Loucy (cell line): ENCODE measurements around the gene SLC5A10.

Experiments
- EZH2phosphoT487 ChIP-seq: fragments of 200-600 bp; IDR thresholded peaks from 2 replicates; pipeline ENCODE4 v1.6.1; 2018; ENCODE audit warnings: antibody characterized with exemption, mild to moderate bottlenecking, moderate library complexity, borderline replicate concordance
- TF ChIP-seq, protein P1 (sequence below): fragments of 200-600 bp; sonication (generic); conservative IDR thresholded peaks from 2 replicates; pipeline ENCODE4 v1.5.1; 2014; ENCODE audit warnings: mild to moderate bottlenecking, antibody characterized with exemption, low read length

GRCh38 chr17:18905226-18905625 lies 46.7 kb upstream of the SLC5A10 start:
- TF ChIP-seq, protein P1, sequence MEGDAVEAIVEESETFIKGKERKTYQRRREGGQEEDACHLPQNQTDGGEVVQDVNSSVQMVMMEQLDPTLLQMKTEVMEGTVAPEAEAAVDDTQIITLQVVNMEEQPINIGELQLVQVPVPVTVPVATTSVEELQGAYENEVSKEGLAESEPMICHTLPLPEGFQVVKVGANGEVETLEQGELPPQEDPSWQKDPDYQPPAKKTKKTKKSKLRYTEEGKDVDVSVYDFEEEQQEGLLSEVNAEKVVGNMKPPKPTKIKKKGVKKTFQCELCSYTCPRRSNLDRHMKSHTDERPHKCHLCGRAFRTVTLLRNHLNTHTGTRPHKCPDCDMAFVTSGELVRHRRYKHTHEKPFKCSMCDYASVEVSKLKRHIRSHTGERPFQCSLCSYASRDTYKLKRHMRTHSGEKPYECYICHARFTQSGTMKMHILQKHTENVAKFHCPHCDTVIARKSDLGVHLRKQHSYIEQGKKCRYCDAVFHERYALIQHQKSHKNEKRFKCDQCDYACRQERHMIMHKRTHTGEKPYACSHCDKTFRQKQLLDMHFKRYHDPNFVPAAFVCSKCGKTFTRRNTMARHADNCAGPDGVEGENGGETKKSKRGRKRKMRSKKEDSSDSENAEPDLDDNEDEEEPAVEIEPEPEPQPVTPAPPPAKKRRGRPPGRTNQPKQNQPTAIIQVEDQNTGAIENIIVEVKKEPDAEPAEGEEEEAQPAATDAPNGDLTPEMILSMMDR = no peak
- TF ChIP-seq EZH2phosphoT487 = no peak
